Stimulated activated CD4-positive, alpha-beta T cell treated with anti-CD3 and anti-CD28 coated beads, Interleukin-12 subunit alpha, Interleukin-12 subunit beta, amount 100 ng/mL, for 4 hours (primary cell): ENCODE data around the gene CADPS.

Experiments used
- DNase-seq: peaks from one replicate; pipeline ENCODE4 v3.0.0-alpha.2; 2020

The CADPS gene

DNA sequence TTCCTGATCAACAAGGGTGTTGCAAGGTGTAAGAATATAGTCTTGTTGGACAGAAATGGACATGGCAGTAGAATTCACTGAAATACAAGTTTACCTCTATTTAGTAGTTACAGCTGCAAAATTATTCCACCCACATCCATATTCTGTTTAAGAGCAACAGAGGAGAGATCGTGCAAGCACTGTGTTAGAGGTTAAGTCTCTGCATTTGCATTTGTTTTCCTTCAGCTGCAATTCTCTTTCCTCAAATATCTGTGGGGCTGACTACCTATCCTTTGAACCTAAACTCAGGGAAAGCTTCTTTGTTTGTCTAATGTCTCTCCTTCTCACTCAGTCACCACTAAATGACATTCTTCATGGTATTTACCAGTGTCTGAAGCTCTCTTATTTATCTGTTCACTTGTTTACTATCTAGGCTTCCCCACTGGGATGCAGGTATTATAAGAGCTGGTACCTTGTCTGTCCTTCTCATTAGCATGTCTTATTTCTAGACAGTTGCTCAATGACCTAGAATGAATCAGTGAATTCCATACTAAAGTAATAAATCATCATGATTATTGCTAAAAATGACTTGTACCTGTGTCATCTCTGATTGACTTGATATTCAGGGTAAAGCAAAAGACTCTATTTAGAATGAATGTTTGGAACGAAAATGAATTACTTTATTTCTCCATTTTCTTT is 326.5 kb downstream of the CADPS start:
- DNase-seq = no peak

DNA sequence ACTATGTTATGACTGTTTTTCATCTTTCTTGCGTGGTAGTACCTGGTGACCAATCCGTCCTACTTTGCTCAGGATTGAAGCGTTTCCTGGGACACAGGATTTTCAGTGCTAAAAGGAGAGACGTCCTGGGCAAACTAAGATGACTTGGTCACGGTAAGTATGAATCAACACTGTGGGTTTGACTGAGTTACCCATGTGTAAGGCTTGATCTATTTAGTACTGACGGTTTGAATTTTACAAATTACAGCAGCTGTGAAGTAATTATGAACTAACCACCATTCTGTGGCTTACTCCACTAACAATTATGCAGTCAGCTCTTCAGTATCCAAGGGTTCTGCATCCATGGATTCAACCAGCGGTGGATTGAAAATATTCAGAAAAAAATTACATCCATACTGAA is 328.9 kb downstream of the CADPS start:
- DNase-seq = no peak

DNA sequence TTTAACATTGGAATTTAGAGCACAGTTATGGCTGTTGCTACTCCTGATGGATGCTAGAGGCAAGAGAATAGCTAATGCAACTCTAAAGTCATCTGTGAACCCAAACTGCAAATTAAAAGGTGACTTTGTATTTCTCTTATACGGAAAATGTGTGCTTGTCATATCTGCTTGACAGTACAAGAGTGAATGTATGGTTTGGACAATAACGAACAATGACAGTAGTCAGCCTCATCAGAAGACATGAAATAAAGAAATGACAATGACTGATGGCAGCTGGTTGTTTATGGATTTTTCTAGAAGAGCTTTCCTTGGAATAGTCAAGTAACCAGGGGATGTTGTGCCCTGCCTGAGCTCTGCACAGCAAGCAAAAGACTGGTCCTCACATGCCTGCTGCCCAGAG is 333.0 kb downstream of the CADPS start:
- DNase-seq = no peak

DNA sequence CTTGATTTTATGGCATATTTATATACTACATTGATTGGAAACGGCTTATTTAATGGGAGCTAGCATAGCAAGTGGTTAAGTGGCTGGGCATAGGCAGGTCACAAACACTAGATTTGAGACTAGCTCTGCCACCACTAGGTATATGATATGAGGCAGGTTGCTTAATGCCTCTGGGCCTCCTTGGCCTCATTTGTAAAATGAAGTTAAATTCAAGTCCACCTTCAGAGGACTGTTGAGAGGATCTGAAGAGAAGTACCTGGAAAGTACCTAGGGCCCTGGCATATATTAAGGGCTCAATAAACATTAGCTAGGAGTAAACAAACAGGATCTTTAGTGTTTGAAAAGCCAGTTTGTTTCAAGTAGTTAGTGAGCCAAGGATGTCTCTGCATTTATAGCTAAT is 335.5 kb downstream of the CADPS start:
- DNase-seq = no peak

DNA sequence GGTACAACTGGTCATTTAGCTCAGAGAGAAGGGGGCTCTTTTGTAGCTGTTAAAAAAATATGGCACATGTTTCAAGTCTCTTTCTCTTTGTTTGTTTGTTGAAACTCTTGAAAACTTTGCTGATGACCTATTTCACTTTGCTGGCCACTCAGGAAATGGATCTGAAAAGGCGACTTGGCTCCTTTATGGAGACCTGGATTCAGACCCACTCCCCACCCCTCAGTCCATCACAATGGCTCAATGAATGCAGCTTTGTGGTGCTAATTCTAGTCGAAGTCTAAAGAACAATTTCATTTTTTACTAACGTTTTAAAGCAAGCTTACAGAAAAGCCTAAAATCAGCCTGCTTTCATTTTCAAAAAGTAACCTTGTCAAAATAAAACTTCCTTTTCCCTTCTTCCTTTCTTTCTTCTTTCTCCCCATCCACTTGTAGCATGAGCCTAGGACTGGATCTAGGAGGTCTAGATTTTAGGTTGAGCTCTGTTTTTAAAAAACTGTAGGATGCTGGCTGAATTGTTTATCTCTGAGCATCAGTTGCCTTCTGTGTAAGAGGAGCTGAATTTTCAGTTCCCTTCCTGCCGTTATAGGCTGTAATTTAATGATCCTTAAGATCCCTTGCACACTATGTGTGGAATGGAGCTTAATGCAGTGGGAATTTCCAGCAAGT is 336.4 kb downstream of the CADPS start:
- no peak for DNase-seq

DNA sequence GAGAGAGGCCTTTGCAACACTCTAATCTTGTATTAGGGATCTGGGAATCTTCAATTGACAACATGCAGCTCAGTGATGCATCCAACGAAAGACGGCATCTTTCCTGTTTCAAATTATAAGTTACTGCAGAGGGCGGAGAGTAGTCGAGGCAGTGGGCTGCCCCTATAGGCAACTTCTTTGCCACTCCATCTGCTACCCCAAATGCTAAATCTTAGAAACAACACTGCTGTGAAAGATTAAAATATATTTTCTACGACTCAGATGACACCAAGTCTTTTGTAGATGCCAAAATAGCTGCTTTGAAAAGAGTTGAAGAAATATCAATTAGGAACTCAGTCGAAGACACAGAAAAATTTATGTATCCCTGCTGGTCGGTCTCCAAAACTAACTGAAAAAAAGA is 340.9 kb downstream of the CADPS start:
- DNase-seq = no peak

DNA sequence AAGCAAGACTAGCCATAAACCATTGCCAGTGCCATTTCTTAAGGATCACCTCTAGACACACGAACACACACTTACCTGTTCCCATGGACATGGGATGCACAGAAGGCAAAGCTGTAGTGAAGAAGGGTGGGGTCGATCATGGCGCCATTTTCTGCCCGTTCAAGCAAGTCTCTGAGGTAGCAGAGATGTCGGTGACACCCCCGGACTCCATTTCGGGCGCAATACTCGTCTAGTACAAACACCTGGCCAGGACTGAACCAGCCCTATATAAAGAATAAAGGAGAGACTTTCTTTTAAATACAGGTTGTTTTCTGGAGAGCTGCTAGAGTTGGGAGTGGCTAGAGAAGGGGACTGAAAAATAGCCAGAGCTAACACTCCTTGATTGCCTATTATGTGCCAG is 342.4 kb downstream of the CADPS start:
- no peak for DNase-seq

DNA sequence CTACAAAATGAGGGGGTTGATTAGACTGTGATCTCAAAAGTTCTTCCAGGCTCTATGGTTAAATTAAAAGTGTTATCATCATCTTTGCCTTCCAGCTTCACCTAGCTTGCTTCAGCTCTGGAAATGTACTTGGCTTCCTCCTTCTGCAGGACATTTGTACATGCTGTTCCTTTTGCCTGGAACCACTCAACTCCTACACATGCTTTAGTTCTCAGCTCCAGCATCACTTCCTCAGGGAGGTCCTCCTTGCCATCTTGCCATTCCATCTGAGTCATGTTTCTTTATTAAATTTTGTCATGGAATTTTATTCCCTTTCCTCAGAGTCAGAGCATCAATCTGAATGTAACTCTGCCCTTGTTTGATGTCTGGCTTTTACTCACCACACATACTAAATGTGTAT is 343.2 kb downstream of the CADPS start:
- no peak for DNase-seq

DNA sequence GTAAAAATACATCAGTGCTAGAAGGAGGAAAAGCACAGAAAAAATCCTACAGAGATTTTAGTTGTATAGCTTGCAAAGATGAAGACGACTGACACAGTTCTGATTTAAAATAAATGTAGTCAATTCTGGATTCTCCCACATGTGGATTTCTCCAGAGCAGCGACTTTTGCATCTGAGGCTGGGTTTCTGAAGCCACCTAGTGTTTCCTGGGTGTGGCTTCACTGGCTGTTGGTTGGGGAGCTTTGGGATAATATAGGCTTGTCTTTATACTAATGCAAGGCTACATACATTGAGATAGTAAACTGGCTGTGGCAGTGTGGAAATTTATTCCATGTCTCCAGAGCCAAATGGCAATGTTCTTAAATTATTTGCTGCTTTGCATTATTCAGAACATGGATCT is 343.7 kb downstream of the CADPS start:
- DNase-seq = no peak

DNA sequence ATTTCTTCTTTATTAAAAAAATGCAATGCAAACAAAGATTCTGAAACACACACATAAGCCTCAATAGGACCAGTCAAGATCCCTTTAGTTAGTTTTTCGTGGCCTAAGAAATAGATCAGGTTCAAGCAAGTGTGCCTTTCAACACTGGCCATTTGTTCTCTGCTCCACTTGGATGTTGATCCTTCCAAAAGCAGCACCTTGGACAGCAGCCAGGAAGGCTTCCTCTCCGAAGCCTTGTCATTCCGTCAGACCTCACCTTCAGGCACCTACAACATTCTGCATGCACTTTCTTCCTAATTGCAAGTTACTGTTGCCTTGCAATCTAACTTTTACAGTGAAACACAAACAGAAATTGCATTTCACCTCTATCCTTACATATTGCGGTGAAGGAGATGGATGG is 346.0 kb downstream of the CADPS start:
- DNase-seq = no peak

DNA sequence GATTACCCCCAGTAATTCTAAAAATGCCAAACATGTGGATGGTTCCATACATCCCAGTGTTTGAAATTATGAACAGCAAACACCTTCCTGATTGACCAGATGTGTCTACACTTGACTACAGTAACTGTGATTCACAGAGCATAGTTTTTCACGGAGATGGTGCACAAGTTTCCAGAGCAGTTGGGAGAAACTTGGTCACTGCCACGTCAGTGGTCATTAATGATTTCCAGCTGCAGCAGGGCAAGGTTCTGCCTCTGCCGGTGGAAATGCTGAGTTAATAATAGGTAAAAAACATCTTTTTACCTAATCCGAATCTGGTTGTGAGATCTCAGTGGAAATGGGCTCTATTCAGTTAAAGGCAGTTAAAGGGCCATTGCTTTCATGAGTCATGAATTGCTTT is 347.7 kb downstream of the CADPS start:
- no peak for DNase-seq

DNA sequence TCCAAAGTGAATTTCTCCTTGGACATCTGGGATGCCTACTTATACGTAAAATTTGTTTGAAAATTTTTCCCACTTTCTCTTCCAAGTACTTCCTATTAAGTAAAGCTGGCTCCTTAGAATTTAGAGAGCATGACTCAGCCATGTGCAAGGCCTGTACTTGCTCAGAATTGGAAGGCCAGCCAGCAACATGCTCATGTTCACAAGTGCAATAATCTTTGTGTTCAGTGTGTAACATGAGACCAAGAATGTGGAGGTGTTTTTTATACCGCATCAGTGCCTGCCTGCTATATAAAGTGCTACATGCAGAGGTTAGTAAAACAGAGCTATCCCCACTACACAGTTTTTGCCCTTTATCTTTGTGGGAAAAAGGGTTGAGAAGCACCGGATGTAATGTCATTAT is 349.9 kb downstream of the CADPS start:
- DNase-seq = no peak

DNA sequence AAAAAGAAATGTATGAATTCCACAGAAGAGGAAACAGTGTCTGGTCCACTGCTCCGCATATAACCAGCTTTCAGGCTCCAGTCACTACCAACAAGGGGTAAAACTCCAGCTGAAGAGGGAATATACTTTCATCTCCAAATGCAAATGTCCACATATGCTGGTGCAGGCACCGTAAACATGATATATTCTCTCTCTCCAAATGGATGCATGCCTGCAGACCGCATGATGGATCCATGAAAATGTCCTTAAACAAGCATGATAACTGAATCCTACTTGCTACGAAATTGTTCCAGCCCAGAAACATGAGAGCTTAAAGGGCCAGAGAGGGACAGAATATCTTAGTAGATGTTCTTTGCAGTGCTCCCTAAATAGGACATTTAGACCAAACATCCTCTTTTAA is 351.5 kb downstream of the CADPS start:
- no peak for DNase-seq

DNA sequence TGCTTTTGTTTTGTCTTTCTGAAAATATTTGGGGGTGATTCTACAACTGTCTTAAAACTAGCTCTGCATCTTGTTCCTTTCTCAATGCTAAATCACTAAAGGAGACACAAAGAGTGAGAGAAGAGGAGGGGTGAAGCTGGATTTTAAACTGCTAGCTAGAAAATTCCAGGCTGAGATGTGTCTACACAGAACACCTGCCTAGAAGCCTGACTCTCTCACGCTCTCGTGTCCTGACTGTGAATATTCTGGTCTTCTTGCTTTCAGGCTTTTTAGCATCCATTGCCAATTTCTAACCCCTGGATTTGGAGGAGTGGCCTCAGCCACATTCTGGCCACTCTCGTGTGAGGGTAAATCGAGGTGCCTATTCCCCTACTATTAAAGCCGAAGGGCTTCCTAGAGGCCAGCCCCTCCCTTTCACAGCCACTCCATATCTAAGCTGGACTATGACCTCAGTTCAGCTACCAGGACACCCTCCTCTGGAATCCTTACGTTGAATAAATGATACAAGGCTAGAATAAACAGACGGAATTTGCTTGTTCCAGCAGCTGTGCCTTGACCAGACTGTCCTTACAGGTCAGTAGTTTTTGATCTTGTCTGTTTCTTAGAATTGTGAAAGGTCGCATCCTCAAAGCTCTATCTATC is 353.6 kb downstream of the CADPS start:
- DNase-seq = no peak

DNA sequence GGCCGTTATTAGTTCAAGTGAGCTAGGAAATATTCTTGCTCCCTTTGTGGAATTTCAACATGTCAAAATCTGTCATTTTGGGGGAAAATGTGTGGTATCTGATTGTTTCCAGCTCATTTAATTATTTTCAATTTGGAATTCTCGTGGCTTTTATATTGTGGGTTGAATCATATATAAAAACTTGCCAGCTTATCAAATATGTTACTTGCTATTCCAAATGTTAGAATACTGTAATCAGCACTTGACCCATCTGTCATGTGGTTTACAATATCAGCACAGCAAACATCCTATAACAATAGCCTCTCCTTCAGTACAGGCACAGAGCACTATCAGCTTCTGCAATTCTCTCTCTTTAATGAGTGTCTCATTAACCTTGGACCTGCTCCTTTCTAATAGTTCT is 371.7 kb downstream of the CADPS start:
- DNase-seq = no peak

DNA sequence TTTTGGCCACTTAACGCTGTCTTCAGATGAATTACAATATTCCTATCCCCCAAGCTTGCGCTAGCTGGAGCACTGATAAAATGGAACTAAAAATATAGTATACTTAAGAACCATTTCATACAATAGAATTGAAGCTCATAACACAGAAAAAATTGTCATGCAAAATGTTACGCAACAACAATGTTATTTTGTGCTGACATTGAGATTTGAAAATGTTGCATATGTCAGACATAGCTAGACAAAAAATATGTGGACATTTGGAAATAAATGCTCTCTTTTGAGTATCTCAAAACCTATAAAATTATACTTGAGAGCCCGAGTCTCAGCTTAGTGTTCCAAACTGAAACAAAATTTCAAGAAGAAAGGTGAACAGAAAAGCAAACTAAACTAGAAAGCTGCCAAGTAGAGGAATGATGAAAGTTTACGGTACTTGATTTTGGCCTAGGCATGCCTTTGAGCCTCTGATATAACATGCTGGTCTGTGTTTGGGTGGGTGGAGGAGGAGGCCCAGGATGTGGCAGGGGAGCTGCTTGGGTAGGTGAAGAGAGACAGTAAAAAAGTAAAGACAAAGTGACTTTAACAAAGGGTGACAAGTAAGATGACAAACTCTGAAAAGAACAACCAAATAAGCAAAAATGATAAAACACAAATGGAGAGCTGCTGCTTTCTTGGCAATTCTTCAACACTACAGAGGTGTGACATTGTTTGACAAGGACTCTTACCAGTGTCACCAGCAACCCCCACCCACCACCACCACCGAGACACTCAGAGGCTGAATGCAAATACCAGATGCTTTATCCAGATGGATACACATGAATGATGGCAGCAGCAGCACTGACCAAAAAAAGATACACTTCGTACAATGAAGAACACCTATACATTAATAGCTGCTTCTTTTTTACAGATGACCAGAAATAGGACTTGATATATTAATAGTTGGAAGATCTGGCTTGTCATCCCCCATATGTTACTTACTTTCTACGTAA is 372.6 kb downstream of the CADPS start:
- DNase-seq = no peak

DNA sequence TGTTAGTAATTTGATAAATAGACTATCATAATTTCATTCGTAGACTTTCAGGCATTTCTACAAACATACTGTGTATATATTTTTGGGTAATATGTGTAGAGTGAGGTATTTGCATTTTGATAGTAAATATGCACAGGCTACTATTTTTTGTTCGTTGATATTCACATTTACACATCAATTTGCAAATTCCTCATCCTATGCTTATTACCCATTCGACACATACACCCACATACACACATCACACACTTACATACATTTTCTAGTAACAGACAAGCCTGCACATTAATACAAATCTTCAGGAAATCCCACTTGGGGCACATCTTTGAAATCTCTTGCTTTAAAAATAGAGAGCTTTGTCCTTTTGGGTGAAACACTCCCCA is 373.9 kb downstream of the CADPS start:
- no peak for DNase-seq

DNA sequence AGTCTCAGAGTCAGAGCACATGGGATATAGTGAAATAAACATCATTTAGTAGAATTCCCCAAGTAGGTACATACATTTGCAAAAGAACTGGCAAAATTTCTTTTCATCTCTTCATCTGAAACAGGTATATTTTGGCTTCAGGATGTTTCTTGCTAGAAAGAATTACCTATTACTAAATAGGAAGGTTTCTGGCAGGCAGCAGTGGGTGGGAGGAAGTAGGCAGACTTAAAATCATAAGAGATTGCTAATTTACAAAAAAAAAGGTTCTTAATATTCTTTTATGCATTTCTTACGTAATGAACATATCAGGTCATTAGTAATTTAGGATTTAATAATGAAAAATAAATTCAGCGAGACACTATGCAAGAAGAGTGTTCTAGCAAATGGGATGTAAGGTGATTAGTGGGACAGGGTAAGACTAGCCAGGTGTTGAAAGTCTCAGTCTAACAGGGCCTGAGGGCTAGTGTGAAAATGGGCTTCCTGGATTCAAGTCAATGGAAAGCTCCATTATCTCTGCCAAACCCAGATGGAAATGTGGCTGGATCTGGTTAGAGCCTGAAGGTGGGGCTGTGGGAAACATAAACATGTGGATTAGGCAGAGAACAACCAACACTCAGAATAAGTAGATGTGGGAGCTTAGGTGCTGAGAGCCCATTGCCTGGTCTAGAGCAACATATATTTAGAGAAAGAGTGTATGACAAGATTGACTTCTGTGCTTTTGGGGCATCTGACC is 374.5 kb downstream of the CADPS start:
- DNase-seq = no peak

DNA sequence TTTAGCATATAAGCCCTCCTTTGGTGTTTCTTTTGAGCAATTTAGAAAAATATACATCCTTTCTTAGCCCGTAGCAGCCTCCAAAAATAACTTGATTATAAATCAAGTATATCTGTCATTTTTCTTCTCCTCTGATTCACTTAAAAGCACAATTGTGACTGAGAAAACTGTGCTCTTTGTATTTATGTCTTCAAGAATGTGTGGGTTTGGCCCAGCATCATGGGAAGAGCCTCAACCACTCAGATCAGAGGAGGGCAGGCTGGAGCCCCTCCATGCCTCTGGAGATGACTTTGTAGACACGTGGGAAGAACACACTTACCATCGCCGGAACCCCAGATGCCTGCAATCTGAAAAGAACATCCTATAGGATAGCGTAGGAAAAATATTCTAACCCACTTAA is 378.1 kb downstream of the CADPS start:
- no peak for DNase-seq

DNA sequence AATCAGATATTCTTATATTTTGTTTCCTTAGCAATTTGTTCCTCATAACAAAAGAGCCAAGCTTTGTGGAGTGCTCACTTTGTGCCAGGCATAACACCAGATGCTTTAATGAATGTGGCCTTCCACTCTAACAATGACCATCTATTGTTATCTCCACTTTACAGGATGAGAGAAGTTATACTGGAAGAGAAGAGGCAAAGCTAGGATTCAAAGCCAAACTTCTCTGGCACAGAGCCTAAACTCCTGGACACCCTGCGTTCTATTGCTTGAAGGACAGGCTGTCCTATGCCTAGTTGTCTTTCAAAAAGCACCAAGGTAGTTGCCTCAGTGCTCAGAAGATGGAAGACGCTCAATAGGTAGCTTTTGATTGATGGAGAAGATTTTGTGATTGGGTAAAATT is 378.7 kb downstream of the CADPS start:
- DNase-seq = no peak

DNA sequence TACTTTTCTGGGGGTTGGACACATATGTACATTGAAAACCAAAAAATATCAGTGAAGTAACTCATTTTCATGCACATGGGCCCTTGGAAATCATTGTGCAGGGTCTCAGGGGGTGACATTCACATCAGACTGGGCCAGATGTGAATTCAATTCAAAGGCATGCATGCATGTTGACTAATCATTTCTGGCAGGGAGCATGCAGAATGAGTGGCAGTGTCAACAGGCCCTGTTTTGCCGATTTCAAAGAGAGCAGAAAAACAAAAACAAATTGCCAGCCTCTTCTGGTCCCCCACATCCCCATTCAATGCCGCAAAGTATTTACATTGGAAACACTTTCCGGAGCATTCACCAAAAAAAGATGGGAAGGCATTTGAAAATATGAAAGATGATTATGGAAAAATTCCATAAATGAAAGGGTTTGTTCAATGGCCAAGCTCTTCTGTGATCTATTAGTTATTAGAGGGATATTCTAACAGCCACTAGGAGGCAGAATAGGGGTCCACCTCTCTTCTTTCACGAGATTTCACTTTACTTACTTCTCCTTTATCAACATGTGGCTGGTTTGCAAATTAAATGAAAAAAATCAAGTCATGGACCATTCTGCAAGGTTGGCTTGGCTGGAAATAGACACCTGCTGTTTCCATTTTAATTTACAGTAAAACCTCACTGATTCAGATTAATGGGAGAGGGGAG is 382.0 kb downstream of the CADPS start:
- DNase-seq = no peak

DNA sequence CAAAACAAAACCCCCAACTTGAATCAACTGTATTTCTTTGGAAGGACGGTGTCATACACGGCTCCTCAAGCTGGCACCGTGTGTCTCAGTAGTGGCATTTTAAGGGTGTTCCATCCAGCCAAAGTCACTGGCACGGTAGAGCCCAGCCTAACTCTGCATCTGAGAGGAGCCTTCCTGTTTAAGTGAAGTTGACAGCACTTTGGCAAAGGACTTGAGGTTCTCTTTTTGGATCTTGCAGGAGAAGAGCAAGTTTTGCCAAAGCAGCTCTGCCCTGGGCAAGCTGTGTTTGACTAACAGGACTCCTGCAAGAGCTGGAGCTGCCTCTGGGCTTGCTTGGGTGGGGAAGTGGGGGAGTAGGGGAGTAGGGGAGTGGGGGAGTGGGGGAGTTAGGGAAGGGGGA is 392.3 kb downstream of the CADPS start:
- DNase-seq = no peak
